Stimulated activated CD8-positive, alpha-beta memory T cell treated with anti-CD3 and anti-CD28 coated beads, Interleukin-4, amount 100 ng/mL, for 24 hours (primary cell): Measurements from ENCODE around the gene DENND1A.
"Not testable (repeated sequence)": the region's sequence is repeated elsewhere in the genome, so short reads cannot be mapped to it uniquely, and the experiment has no call there.

ENCODE experiments used
- DNase-seq: peaks from one replicate; pipeline ENCODE4 v3.0.0-alpha.2; 2020; ENCODE audit warnings: low read depth

Gene DENND1A

DNA sequence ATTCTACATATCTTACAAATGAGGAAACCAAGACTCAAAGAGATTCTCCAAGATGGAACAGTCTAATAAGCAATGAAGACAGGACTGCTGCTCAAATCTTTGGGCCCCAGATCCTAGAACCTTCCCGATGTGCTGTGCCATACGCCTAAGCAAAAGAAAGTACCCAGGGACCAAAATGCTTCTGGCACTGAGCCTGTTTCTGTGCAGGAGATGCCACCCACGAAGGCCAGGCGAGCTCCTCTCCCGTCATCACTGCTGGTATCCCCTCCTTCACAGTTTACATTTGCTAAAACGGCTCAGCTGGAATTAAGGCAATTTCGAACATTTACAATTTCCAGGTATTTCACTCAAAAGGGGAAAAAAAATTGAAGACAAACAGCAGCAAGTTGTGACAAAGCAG is 277.5 kb downstream of the DENND1A start:
- no peak for DNase-seq

DNA sequence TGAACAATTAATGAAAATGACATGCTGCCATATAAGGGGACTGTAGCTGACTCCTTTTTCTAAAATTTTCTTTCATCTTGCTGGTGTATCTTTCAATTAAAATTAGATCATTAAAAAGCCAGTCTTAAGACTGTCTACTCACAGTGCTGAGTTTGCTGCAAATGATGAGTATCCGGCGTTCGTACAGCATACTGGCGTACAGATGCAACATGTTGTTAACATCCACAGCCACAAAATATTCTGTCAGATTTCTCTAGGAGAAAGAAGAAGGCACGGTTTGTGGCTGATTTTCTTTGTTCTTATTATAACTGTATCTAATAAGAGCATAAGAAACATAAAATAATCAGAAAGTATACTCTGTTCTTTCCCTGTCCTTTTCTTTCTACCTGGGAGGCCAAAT is 278.1 kb downstream of the DENND1A start:
- DNase-seq = no peak

DNA sequence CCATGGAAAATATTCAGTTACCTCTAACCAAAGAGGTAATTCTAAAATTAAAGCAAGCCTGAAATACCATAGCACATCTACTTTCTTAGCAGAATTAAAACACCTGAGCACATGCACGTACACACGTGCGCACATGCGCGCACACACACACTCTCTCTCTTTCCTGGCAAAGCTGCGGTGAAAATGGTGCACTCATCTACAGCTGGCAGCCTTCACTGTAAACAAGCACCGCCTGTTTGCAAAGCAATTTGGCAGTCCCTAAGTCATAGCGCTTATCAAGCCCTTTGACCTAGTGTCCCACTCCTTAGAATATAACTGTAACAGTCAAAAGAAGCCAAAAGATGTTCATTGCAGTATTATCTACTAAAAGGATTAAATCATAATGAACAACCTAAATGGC is 278.7 kb downstream of the DENND1A start:
- DNase-seq = no peak

DNA sequence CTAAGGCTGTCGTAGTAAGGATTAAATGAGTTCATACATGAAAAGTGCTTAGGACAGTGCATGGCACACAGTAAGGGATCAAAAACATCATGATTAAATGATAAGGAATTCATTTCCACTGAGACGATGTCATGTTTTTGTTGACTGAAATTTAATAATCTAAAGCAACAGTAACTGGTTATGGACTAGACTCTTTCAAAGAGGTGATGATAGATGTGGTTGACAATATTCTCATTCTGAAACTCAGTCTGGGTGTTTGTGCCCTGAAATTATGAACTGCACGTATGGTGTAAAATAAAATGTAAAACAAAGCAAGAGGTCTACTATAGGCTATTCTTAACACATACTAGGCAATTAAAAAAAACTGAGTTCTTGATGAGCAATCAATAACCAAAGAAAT is 280.0 kb downstream of the DENND1A start:
- DNase-seq = no peak

DNA sequence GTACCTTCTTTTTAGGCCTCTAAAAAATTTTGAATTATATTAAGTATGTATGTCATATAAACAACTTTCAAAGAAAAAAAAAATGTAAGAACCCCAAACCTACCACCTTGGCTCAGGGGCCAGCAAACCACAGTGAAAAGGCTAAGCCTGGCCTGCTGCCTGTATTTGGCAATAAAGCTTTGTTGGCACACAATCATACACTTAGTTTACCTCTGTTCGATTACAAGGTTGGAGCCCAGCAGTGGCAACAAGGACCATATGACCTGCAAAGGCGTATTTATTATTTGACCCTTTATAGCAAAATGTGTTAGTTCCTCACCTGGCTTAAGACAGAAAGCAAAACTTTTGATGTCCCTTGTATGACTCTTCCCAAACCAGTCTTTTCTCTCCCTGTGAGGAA is 282.8 kb downstream of the DENND1A start:
- no peak for DNase-seq

DNA sequence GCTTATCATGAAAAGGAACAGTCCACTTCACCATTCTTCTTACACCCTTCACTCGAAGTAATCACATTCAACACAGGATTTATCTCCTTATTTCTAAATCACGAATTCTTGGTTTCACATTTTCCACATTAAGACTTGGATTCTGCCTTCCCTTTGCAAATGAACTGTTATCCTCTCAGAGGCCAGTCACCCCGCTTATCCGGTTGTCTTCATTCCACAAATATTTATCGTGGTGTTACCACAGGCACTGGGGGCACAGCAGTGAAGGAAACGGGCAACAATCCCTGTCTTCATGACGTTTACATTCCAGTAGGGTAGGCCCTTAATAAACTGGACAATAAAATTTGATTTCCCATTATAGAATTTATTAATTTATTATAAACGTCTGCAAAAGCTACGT is 284.2 kb downstream of the DENND1A start:
- DNase-seq = no peak

DNA sequence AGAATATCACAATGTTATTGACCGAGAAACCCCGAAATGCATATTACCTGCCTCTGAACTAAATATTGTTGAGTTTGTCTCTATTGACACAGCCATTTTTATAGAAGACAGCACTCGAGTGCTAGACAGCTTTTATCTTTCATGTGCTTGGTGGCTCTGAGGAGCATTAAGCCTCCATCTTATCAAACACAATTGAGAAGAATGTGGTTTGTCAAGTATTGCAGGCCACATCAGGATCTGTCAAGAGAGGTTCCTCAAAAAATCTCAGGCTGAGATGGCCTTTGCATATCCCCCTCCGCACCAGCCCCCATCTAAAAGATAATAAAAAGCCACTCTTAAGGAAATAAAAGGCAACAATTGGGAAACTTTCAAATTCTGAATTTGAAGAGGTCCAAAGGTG is 284.8 kb downstream of the DENND1A start:
- DNase-seq = no peak

DNA sequence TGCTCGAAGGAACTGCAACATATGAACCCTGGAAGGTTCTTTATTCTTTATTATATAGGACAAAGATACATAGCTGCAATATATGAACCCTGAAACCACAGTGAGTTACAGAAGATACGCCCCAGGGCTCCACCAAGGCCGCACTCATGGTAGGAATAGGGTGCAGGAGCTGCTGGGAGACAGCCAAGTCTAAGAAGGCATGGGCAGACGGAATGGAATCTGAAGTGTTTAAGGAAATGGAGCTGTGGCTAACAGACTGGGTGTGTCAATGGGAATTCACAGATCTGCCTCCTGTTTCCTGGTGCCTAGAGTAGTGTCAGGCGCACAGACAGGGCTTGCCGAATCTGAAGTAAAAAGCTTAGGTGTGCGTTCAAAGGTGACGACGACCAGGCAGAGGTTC is 286.4 kb downstream of the DENND1A start:
- DNase-seq = no peak

DNA sequence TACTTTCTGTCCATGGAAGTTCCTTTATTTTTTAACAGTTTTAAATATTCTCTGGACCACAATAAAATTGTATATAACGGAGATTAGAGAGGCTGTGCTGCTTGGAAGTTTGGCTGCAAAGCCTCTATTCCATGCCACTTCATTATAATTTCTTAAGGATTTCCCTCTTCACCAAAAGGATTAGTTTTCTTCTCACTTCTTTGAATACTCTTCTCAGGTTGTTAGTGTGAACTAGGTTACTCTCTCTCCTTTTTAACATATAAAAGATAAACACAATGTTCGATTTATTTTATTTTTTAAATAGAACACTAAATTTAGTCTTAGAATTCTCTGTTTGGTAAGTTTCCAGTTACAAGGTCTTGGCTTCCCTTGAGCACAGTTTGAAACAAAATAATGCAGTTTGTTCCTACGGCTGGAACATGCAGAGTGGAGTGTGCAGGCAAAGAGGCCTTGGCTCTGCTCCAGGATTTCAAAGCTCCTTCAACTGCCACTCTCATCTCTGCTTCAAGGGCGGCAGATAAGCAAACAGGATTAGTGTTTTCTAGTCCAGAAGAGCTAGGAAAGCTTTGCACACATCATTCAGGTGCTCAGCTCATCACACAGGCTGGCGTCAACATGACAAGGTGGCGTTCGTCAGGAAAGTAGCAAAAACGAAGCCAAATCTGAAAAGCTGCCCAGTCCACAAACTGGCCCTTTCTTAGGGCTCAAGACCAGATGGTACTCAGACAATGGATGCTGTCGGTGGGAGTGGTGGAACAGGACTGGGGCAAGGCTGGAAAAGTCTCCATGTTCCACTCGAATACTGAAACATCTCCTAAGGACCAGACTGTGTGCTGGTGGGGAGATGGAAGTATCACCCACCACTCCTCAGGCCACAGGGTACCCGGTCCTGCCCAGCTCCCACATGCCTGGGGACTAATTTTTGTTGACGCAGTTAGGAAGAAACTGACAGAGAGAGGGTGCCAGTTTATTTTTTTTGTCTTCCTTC is 287.3 kb downstream of the DENND1A start:
- DNase-seq = no peak

DNA sequence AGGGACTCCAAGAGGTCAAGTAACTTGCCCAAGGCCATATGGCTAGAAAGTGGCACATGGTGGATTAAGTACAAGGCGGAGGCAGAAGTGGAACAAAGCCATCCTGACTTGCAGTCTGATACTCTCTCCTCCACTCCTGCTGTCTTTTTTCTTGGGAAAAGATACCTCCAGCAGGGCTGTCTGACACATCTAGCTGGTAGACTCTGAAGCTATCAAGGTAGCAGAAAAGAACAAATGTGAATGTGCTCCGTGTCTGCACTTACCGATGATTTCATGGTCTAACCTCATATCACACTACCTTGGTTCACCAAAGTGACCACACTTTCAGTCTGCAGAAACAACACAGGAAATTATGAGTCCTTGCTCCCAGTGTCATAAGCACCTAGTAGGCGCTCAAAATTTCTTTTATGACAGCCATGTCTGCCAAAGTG is 289.1 kb downstream of the DENND1A start:
- DNase-seq = no peak

DNA sequence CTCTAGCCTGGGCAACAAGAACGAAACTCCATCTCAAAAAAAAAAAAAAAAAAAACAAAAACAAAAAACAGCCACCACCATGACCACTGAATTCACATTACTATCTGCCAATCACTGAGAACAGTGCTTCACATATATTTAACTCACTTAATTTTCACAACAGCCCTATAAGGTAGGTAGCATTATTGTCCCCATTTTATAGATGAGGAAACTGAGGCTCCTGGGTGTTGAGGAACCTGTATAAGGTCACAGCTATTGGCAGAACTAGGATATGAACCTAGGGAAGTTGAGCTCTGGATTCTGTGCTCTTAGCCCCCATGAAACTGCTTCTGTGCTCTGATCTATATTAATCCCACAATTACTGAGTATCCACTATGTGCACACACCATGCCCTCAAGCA is 290.2 kb downstream of the DENND1A start:
- DNase-seq = no peak

DNA sequence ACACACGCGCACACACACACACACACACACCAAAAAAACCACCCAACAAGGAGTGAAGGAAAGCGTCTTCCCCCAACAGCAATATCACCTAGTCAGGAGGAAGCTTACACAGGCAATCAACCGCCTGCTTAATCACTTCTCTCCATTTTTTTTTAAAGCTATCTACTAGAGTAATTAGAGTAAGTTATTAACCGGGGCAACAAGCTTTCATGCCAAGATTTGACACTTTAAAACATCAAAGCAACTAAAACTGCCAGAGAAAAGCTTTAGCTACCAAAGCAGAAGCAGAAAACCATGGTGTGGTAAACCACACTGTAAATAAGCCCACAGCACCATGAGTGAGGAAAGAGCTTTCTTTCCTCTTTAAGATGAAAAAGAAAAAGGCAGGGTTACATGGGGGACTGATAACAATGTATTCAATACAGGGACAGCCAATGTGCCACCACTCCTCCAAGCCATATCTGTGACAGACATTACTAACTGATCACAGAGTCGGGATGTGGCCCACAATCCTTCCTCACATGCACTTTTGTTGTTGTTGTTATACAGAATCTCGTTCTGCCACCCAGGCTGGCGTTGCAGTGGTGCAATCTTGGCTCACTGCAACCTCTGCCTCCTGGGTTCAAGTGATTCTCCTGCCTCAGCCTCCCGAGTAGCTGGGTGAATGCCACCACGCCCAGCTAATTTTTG is 291.8 kb downstream of the DENND1A start:
- no peak for DNase-seq

DNA sequence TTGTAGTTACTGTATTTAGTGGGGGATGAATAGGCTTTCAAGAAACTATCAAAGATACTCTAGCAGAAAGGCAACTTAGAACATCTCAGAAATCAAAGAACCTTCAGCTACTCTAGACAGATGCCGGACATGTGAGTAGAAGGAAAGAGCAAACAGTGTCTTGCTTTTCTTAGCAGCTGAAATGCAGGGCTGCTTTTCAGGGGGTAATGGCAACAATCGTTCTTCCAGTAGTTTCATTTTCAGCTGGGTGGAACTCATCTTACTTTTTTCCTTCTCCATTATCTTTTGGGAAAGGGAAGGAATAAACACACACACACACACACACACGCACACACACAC is 292.4 kb downstream of the DENND1A start:
- DNase-seq = no peak

DNA sequence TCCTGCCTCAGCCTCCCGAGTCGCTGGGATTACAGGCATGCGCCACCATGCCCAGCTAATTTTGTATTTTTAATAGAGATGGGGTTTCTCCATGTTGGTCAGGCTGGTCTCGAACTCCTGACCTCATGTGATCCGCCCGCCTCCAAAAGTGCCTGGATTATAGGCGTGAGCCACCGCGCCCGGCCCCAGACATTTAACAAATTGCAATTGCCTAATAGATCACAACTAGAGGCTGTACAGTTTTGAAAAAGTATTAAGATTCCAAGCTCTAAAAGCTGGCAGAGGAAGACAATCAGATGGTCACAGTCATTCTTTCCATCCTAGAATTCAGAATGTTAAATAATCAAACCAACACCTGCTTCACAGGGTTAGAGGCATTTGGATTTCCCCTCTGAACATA is 293.1 kb downstream of the DENND1A start:
- DNase-seq = not testable (repeated sequence)

DNA sequence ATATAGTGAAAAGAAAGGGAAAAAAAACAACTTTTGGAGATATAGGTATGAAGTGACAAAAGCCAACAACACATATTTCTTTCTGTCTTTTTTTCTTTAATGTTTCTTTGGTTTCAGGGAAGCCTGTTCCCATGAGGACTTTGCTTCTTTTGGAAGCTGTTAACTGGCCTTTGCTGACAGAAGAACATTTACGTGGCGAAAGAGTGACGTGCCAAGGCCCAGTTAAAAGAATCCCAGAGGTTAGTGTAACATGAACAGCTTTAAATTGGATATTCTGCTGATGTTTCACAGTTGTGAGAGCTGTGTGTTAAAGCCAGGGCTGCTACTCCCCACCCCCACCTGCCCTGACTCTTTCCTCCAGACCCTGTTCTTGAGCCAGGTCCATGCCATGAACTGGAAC is 298.1 kb downstream of the DENND1A start:
- DNase-seq = no peak

DNA sequence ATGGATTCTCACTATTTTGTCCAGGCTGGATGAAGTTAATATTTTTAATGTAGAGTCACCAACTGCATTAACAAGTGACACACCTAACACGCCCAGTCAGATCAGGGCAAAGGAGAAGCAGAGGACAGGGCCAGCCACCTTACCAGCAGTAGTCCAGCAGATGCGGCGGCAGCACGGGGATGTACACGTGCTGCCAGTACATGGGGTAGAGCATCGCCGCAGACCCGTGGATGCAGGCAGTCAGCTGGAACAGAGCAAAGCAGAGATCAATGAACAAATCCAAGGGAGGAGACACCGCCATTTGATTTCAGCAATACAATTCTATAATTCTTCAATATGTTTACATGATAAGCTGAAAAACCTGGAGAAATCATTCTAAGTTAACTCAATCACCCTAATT is 299.7 kb downstream of the DENND1A start:
- no peak for DNase-seq

DNA sequence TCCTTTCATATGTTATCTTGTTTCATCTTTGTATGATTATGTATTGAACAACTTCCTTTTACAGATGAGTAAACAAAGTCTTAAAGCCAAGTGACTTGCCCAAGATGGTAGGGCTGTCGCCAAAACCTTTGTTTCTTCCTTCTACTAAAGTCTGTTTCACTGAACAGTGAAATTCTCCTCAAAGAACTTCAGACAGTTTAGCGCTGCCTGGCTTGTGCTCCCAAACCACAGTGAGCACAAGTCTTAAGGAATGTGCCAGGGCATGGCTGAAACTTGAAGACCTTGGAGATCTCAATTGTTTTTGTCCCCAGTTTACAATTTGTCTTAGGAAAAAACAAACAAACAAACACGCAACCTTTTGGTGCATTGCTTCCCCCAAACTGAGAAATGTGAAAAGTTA is 300.4 kb downstream of the DENND1A start:
- no peak for DNase-seq

DNA sequence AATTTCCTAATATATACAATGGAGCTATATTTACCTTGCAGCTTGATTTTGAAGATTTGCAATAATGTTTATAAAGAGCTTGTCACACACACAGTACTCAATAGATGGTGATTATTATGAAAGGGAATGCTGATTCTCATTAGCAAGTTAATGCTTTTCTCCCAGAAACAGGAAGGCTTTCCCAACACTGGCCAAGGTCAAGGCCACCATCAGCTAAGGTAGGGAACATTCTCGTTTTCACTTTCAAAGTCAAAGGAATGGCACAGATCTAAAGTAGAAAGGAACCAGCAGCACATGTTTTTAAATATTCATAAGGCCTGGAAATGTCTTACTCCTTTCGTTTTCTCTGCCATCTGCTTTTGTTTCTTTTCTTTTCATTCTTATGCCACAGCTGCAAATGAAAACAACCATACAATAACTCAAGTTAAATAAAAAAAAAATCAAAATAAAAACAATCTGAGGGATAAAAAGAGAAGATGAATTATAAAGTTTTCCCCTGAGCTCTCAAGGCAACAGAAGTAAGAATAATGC is 307.1 kb downstream of the DENND1A start:
- DNase-seq = no peak

DNA sequence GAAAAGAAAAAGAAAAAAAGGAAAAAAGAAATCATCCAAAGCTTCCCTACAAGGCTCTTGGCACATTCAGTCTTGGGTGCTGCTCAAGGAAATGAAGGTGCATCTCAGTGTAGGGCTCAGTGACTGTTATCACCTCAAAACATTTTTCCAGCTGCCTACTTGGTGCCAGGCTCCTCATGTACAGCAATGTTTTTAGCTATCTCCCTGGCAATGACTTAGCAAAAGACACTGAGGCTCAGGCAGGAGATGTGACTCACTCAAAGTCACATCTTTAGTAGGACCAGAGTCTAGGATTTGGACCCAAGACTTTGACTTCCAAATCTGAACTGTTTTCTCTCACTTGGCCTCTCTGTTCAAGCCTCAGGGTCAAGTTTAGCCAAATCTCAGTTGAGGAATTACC is 309.7 kb downstream of the DENND1A start:
- no peak for DNase-seq

DNA sequence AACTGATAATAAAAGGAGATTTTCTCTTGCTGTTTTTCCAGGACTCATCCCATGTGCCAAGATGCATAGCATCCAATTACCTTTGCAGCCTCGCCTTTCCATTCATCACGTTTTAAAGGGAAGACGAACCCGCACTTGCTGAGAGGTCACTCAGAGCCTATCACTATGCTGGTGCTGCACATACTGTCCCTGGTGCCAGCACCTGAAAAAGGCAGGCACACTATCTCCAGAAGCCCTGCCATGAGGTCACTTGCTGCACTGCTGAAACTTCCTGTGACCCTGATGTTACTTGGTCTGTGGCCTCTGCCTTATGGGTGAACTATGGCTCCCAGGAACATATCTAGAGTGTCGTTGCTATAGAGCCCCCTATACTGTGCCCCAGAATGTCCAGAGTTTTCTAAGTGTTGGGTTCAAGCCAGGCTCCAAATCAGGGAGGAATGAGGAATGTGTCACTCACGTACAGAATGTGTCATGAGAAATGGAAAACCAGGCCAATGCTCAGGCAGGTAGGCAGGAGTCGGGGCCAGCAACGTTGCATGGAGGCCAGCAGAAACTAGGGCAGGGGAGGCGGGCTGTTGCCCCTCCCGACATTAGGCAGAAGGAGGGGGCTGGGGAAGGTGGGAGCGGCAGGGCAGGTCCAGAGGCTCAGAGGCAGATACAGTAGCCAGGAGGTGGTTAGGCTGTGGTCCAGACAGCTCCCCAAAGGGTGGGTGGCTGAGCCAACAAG is 311.8 kb downstream of the DENND1A start:
- no peak for DNase-seq

DNA sequence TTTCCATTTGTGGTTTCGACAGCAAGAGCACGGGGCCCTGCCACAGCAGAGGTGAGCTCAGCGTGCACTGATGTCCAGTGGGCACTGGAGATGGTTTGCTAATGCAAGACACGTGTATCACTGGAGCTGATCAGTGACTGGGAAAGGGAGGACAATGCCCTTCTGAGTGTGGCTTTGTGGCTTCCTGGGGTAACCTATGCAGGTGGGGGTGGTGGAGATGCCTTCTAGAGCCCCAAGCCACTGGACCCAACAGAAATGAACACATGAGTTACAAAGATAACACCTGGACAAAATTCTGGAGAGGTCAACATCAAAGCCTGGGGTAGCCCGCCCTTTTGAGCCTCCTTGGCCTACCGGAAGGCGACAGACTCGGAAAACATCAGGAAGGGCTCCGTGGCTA is 312.6 kb downstream of the DENND1A start:
- DNase-seq = no peak

DNA sequence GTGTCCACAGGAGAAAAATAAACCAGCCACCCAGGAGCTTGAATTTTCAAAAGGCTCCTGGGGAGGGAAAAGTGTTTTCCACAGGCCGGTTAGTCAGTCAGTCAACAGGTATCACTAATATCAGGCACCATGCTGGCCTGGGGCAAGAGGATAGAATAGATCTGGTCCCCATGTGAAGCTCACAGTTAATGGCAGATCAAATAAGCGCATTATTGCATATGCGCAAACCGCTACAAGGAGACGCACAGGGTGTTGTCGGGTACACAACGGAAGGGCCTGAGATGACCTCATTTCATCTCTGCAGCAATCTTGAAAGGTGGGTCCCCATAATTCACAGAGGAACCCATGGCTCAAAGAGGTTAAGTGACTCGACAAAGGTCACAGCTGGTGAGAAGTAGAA is 313.2 kb downstream of the DENND1A start:
- no peak for DNase-seq

DNA sequence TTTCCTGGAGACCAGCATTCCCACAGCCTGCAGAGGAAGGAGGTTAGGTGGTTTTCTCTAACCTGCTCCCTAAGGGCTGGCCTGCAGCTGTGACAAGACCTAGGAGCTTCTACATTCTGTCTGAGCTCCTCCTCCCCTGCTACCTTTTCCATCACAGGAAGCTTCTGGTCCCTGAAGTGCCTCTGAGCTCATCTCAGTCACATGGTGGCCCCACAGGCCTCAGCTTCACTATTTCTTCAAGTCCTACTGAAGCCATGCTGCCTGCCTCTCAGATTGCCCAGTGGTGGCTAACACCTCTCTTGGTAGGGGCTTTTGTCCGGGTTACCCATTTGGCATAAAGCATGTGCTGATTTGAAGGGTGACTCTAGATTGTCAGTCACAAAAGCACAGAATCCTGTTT is 314.5 kb downstream of the DENND1A start:
- DNase-seq = no peak
